ENCODE data around the gene KCP. TPM values are rescaled to one million over a fixed set of nuclear protein-coding genes. Genes with fewer than 3 reads are reported as not detected.
A peak's percentile ranks its signal among the peaks of the same experiment; 100 is the strongest.
"Not testable (repeated sequence)": the region's sequence is repeated elsewhere in the genome, so short reads cannot be mapped to it uniquely, and the experiment has no call there.

Gene KCP
- polyA plus RNA-seq, 6 donors from 2014 or later, result 0.29 to 0.78 (median 0.37) TPM; not detected in 2

- peaks cover 20 to 50% (median 46%) of the 10 kb centered on the region in 3 donors for H3K27me3 Mint-ChIP-seq
- peaks cover 16 to 30% (median 21%) of the 10 kb centered on the region in 3 donors for H3K4me1 Mint-ChIP-seq
- no peak for ATAC-seq (ENCODE audit: low read depth in 2 of 2)
- no peaks in the 10 kb centered on the region for H3K36me3 Mint-ChIP-seq
- peak overlapping the region; percentile 65 to 85 (median 78) for H3K4me3 Mint-ChIP-seq
- H3K27ac Mint-ChIP-seq, result peak overlapping the region in 4 of 6 donors; percentile 25 to 85 (median 74)
- H3K9me3 Mint-ChIP-seq, result peaks cover 0 to 2% (median 0%) of the 10 kb centered on the region in 7 donors
- DNase-seq, result no peak
Observed at GRCh38 chr7:128913870-128914565, 3.5 kb upstream of the KCP start.

GRCh38 chr7:128912709-128913495 lies 2.4 kb upstream of the KCP start:
- H3K27me3 Mint-ChIP-seq, result peaks cover 22 to 62% (median 52%) of the 10 kb centered on the region in 3 donors
- peak overlapping the region in 2 of 6 donors; percentile 62 to 89 for H3K27ac Mint-ChIP-seq
- not testable (repeated sequence) for ATAC-seq (ENCODE audit: low read depth in 2 of 2); H3K9me3 Mint-ChIP-seq; DNase-seq; H3K36me3 Mint-ChIP-seq
- peaks cover 16 to 30% (median 21%) of the 10 kb centered on the region in 3 donors for H3K4me1 Mint-ChIP-seq
- H3K4me3 Mint-ChIP-seq, result peak overlapping the region in 1 of 8 donors; percentile 4

- H3K4me3 Mint-ChIP-seq, result peak overlapping the region in 1 of 8 donors; percentile 21
- DNase-seq, result no peak
- peak overlapping the region in 1 of 6 donors; percentile 89 for H3K27ac Mint-ChIP-seq
- no peak for ATAC-seq (ENCODE audit: low read depth in 2 of 2)
- no peaks in the 10 kb centered on the region for H3K36me3 Mint-ChIP-seq
- peaks cover 0 to 2% (median 0%) of the 10 kb centered on the region in 7 donors for H3K9me3 Mint-ChIP-seq
- H3K27me3 Mint-ChIP-seq, result peaks cover 27 to 65% (median 57%) of the 10 kb centered on the region in 3 donors
- H3K4me1 Mint-ChIP-seq, result peaks cover 16 to 30% (median 21%) of the 10 kb centered on the region in 3 donors
Observed at GRCh38 chr7:128912281-128912680, 1.8 kb upstream of the KCP start.

- Mint-ChIP-seq H3K9me3 (peaks cover 0 to 2% (median 0%) of the 10 kb centered on the region in 7 donors), H3K27me3 (peaks cover 27 to 71% (median 60%) of the 10 kb centered on the region in 3 donors), H3K27ac (peak overlapping the region in 1 of 6 donors; percentile 44), H3K4me3 (peak overlapping the region in 2 of 8 donors; percentile 39 to 88), H3K36me3 (no peaks in the 10 kb centered on the region), H3K4me1 (peaks cover 16 to 30% (median 21%) of the 10 kb centered on the region in 3 donors)
- ATAC-seq (ENCODE audit: low read depth in 2 of 2) (no peak), DNase-seq (no peak)
Observed at GRCh38 chr7:128911423-128912031, 1.0 kb upstream of the KCP start.

GRCh38 chr7:128909625-128910568 lies 612 bp downstream of the KCP start:
- Mint-ChIP-seq H3K36me3 (no peaks in the 10 kb centered on the region), H3K27me3 (peaks cover 23 to 68% (median 61%) of the 10 kb centered on the region in 3 donors), H3K27ac (peak overlapping the region in 2 of 6 donors; percentile 6 to 15), H3K9me3 (peaks cover 0 to 2% (median 0%) of the 10 kb centered on the region in 7 donors), H3K4me3 (peak overlapping the region in 5 of 8 donors; percentile 6 to 54 (median 42)), H3K4me1 (peaks cover 11 to 24% (median 22%) of the 10 kb centered on the region in 3 donors)
- no peak for ATAC-seq (ENCODE audit: low read depth in 2 of 2)
- DNase-seq, result no peak

- Mint-ChIP-seq H3K9me3 (peaks cover 0 to 2% (median 0%) of the 10 kb centered on the region in 7 donors), H3K27me3 (peaks cover 28 to 62% (median 57%) of the 10 kb centered on the region in 3 donors), H3K27ac (peak overlapping the region in 2 of 6 donors; percentile 6 to 92), H3K4me1 (peaks cover 8 to 21% (median 20%) of the 10 kb centered on the region in 3 donors), H3K4me3 (peak overlapping the region in 3 of 8 donors; percentile 6 to 45 (median 42)), H3K36me3 (no peaks in the 10 kb centered on the region)
- ATAC-seq (ENCODE audit: low read depth in 2 of 2), result no peak
- no peak for DNase-seq
Observed at GRCh38 chr7:128908750-128909624, 1.5 kb downstream of the KCP start.

GRCh38 chr7:128906766-128907559 lies 3.5 kb downstream of the KCP start:
- peaks cover 24 to 67% (median 56%) of the 10 kb centered on the region in 3 donors for H3K27me3 Mint-ChIP-seq
- peak overlapping the region in 2 of 6 donors; percentile 52 to 89 for H3K27ac Mint-ChIP-seq
- H3K4me1 Mint-ChIP-seq, result peaks cover 13 to 20% (median 19%) of the 10 kb centered on the region in 3 donors

GRCh38 chr7:128906001-128906765 lies 4.3 kb downstream of the KCP start:
- no peak for ATAC-seq (ENCODE audit: low read depth in 2 of 2)
- H3K36me3 Mint-ChIP-seq, result no peaks in the 10 kb centered on the region
- peak overlapping the region in 3 of 6 donors; percentile 49 to 70 (median 52) for H3K27ac Mint-ChIP-seq
- H3K9me3 Mint-ChIP-seq, result peaks cover 0 to 3% (median 0%) of the 10 kb centered on the region in 7 donors
- H3K4me1 Mint-ChIP-seq, result peaks cover 13 to 20% (median 19%) of the 10 kb centered on the region in 3 donors
- no peak overlapping the region for H3K4me3 Mint-ChIP-seq
- no peak for DNase-seq
- H3K27me3 Mint-ChIP-seq, result peaks cover 21 to 59% (median 50%) of the 10 kb centered on the region in 3 donors

More at GRCh38 chr7:128906766-128907559, 3.5 kb downstream of the KCP start:
- DNase-seq, result no peak
- Mint-ChIP-seq H3K9me3 (peaks cover 0 to 2% (median 0%) of the 10 kb centered on the region in 7 donors), H3K4me3 (no peak overlapping the region), H3K36me3 (no peaks in the 10 kb centered on the region)
- no peak for ATAC-seq (ENCODE audit: low read depth in 2 of 2)

GRCh38 chr7:128904381-128905197 lies 5.9 kb downstream of the KCP start:
- H3K4me1 Mint-ChIP-seq, result peaks cover 9 to 16% (median 11%) of the 10 kb centered on the region in 3 donors
- ATAC-seq (ENCODE audit: low read depth in 2 of 2), result peak; percentile 85 to 93
- H3K9me3 Mint-ChIP-seq, result peaks cover 0 to 6% (median 2%) of the 10 kb centered on the region in 7 donors
- no peaks in the 10 kb centered on the region for H3K36me3 Mint-ChIP-seq
- peaks cover 16 to 43% (median 35%) of the 10 kb centered on the region in 3 donors for H3K27me3 Mint-ChIP-seq
- peak; percentile 71 for DNase-seq
- H3K4me3 Mint-ChIP-seq, result no peak overlapping the region
- peak overlapping the region; percentile 21 to 89 (median 54) for H3K27ac Mint-ChIP-seq

Data from naive B cell (primary cell).